ENCODE measurements around the gene USP48. TPM values are rescaled to one million over a fixed set of nuclear protein-coding genes. Genes with fewer than 3 reads are reported as not detected.

The USP48 gene
- total RNA-seq, 1 donor from 2014 or later, result 86.5 TPM

DNA sequence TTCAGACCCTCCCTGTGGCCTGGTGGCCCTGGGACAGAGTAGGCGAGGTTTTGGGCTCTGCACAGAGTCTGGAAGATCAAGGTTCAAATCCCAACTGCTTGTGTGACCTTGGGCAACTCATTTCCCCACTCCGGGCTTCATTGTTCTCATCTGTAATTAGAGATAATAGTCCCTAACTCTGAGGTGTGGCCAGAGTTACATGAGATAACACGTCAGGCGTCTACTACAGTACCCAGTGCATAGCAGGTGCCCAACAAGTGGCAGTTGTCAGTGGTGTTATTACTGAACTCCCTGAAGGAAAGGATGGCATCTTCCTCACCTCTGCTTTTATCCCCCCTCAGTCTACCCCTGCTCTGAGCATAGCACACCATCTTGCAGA lies 134.6 kb downstream of the USP48 start:
- Mint-ChIP-seq H3K9me3 (no peaks in the 10 kb centered on the region), H3K4me1 (peaks cover 9% of the 10 kb centered on the region), H3K27me3 (ENCODE audit: low read depth) (peaks cover 47% of the 10 kb centered on the region), H3K4me3 (no peak overlapping the region), H3K36me3 (no peaks in the 10 kb centered on the region), H3K27ac (no peak overlapping the region)
- DNase-seq (ENCODE audit: low spot score in 2 of 2, unreplicated experiment in 2 of 2), result no peak
- TF ChIP-seq, protein P1, sequence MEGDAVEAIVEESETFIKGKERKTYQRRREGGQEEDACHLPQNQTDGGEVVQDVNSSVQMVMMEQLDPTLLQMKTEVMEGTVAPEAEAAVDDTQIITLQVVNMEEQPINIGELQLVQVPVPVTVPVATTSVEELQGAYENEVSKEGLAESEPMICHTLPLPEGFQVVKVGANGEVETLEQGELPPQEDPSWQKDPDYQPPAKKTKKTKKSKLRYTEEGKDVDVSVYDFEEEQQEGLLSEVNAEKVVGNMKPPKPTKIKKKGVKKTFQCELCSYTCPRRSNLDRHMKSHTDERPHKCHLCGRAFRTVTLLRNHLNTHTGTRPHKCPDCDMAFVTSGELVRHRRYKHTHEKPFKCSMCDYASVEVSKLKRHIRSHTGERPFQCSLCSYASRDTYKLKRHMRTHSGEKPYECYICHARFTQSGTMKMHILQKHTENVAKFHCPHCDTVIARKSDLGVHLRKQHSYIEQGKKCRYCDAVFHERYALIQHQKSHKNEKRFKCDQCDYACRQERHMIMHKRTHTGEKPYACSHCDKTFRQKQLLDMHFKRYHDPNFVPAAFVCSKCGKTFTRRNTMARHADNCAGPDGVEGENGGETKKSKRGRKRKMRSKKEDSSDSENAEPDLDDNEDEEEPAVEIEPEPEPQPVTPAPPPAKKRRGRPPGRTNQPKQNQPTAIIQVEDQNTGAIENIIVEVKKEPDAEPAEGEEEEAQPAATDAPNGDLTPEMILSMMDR (IDR thresholded peaks at IDR 0.05; ENCODE audit: unreplicated experiment), result no peak

DNA sequence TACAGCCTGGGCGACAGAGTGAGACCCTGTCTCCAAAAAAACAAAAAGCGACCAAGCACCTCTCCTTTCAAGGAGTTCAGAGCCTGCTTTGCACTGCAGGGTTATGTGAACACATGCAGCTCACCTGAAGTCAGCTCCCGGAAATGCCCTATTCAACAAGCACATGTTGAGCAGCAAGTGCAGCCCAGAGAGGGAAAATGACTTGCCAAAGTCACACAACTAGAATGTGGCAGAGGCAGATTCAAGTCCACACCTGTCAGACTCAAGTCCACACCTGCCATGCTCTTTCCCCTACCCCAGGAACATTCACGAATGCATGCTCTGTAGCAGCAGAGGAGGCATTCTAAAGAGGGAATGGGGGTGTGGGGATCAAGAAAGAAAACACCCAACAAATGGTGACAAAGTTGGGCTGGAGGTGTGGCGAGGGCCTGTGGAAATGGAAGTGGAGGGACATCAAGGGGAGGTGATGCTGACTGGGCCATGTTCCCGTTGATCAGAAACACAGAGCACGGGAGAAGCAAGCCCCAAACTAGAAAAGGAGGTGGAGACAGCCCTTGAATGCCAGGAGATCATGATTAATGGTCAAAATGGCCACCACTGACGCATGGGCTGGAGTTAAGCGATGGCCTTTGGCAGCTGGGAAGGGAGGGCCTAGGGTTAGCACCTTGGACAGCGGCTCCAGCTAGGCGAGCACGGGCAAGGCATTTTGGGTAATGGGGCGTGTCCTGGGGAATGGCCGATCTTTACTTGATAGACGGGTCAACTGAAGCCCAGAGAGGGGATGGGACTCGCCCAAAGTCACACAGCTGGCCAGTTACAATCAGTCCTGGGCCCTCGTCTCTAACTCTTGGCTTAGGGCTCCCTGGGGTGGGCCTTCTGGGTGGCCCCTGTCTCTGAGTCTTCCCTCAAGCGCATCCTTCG lies 135.3 kb downstream of the USP48 start:
- no peaks in the 10 kb centered on the region for H3K36me3 Mint-ChIP-seq
- no peak overlapping the region for H3K4me3 Mint-ChIP-seq
- TF ChIP-seq, protein P1 (IDR thresholded peaks at IDR 0.05; ENCODE audit: unreplicated experiment), result no peak
- DNase-seq (ENCODE audit: low spot score in 2 of 2, unreplicated experiment in 2 of 2), result peak; percentile 52 to 77
- H3K27ac Mint-ChIP-seq, result no peak overlapping the region
- no peaks in the 10 kb centered on the region for H3K9me3 Mint-ChIP-seq
- peaks cover 41% of the 10 kb centered on the region for H3K27me3 Mint-ChIP-seq (ENCODE audit: low read depth)
- peaks cover 9% of the 10 kb centered on the region for H3K4me1 Mint-ChIP-seq

DNA sequence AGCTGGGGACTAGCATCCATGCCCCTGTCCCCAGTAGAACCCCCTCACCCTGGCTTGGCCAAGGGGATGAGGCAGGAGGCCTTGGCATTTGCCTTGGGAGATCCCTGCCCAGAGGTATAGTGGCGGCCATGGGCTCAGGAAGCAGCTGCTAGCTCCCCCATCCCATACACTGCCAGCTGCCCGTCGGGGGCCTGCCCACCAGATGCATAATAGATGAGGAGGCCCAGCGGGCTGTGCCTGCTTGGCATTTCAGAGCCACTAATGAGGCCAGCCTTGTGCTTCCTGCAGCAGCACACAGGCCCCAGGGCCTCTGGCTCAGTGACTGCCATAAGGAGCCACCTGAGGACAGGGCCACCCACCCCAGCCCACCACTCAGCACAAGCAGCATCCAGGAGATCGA lies 137.4 kb downstream of the USP48 start:
- Mint-ChIP-seq H3K4me1 (no peaks in the 10 kb centered on the region), H3K27me3 (ENCODE audit: low read depth) (peaks cover 24% of the 10 kb centered on the region), H3K4me3 (no peak overlapping the region), H3K9me3 (no peaks in the 10 kb centered on the region), H3K27ac (no peak overlapping the region), H3K36me3 (no peaks in the 10 kb centered on the region)
- TF ChIP-seq, protein P1 (IDR thresholded peaks at IDR 0.05; ENCODE audit: unreplicated experiment), result no peak
- DNase-seq (ENCODE audit: low spot score in 2 of 2, unreplicated experiment in 2 of 2), result no peak

DNA sequence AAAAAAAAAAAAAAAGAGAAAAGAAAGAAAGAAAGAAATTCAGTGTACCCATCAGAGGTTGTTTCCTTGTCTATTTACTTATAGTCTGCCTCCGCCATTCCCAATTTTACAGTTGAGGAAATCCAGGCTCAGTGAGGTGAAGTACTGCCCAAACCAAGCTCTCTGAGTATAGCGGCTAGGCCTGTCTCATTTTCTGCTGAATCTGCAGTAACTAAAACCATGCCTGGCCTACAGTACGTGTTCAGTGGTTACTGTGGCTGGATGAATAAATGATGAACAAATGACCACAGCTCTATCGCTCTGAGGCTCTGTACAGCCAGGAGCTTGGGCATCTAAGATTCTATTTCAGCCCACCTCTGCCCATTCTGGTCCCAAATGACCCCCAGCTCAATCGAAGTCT lies 138.0 kb downstream of the USP48 start:
- Mint-ChIP-seq H3K9me3 (no peaks in the 10 kb centered on the region), H3K36me3 (no peaks in the 10 kb centered on the region), H3K27me3 (ENCODE audit: low read depth) (peaks cover 22% of the 10 kb centered on the region), H3K4me3 (no peak overlapping the region), H3K27ac (no peak overlapping the region), H3K4me1 (no peaks in the 10 kb centered on the region)
- TF ChIP-seq, protein P1 (IDR thresholded peaks at IDR 0.05; ENCODE audit: unreplicated experiment), result no peak
- no peak for DNase-seq (ENCODE audit: low spot score in 2 of 2, unreplicated experiment in 2 of 2)

DNA sequence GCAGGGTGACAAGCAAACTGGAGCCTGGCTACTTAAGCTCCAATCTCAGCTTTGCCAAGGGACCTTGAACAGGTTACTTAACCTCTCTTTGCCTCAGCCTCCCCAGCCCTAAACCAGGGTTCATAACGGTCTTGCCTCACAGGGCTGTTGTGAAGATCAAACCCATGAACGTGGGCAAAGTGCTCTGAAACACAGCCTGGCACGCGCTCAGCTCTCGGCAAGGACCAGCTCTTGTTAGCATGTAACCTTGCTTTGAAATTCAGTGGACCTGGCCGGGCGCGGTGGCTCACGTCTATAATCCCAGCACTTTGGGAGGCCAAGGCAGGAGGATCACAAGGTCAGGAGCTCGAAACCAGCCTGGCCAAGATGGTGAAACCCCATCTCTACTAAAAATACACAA lies 138.6 kb downstream of the USP48 start:
- no peaks in the 10 kb centered on the region for H3K36me3 Mint-ChIP-seq
- H3K4me3 Mint-ChIP-seq, result no peak overlapping the region
- H3K4me1 Mint-ChIP-seq, result peaks cover 4% of the 10 kb centered on the region
- no peak overlapping the region for H3K27ac Mint-ChIP-seq
- H3K9me3 Mint-ChIP-seq, result no peaks in the 10 kb centered on the region
- no peak for DNase-seq (ENCODE audit: low spot score in 2 of 2, unreplicated experiment in 2 of 2)
- peaks cover 20% of the 10 kb centered on the region for H3K27me3 Mint-ChIP-seq (ENCODE audit: low read depth)
- TF ChIP-seq, protein P1 (IDR thresholded peaks at IDR 0.05; ENCODE audit: unreplicated experiment), result no peak

All from mesothelial cell of epicardium (in vitro differentiated cells).